Activated B cell treated with CpG ODN at 0.5 μM for 24 hours (primary cell): ENCODE results near the gene NPAS1. TPM values are rescaled to one million over a fixed set of nuclear protein-coding genes. Genes with fewer than 3 reads are reported as not detected.

Experiments used
- ATAC-seq: fragments of 200-7000 bp; cut with Tn5 transposase; one replicate; pipeline ENCODE4 v1.10.0; 2021; ENCODE audit warnings: low read depth, mild to moderate bottlenecking, moderate library complexity
- CTCF ChIA-PET: fragments of 350-600 bp; sonication (Branson Sonifier 250); formaldehyde crosslinking; loops from one replicate; lab custom pipeline; 2021; ENCODE audit warnings: antibody characterized with exemption; lab: Charles Lee
- POLR2A ChIA-PET: fragments of 350-600 bp; sonication (Branson Sonifier 250); formaldehyde crosslinking; loops from one replicate; lab custom pipeline; 2021; ENCODE audit warnings: antibody characterized with exemption; lab: Charles Lee
- DNase-seq: peaks from one replicate; pipeline ENCODE4 v3.0.0; 2022
- H3K27ac Mint-ChIP-seq: one replicate; pipeline ENCODE4 v1.8.0; 2020; ENCODE audit warnings: mixed read lengths
- H3K27me3 Mint-ChIP-seq: one replicate; pipeline ENCODE4 v1.8.0; 2021; ENCODE audit warnings: mixed read lengths
- H3K36me3 Mint-ChIP-seq: one replicate; pipeline ENCODE4 v1.8.0; 2021; ENCODE audit warnings: low read depth, mixed read lengths
- H3K4me1 Mint-ChIP-seq: one replicate; pipeline ENCODE4 v1.8.0; 2021; ENCODE audit warnings: mixed read lengths
- H3K4me3 Mint-ChIP-seq: one replicate; pipeline ENCODE4 v1.8.0; 2020; ENCODE audit warnings: mild to moderate bottlenecking, mixed read lengths
- H3K9me3 Mint-ChIP-seq: one replicate; pipeline ENCODE4 v1.8.0; 2020; ENCODE audit warnings: mixed read lengths
- CTCF ChIP-seq: fragments of 200-600 bp; IDR thresholded peaks from one replicate; pipeline ENCODE4 v1.8.0; 2022; ENCODE audit warnings: antibody characterized with exemption, mild to moderate bottlenecking
- intact Hi-C: fragments of 100-400 bp; cut with micrococcal nuclease; formaldehyde crosslinking; loops from one replicate; pipeline ENCODE4 v1.15.1; 2024
- total RNA-seq: library from RNA; stranded (reverse); gene quantifications from 2 replicates; pipeline ENCODE4 v1.2.3, GENCODE V29; 2022

NPAS1 gene
- 0.40 and 1.3 TPM in 2 replicates for total RNA-seq

- H3K4me1 Mint-ChIP-seq, result peaks cover 16% of the 10 kb centered on the region
- ATAC-seq (peak; percentile 31), DNase-seq (peak; percentile 25)
- H3K27me3 Mint-ChIP-seq, result peaks cover 27% of the 10 kb centered on the region
- no peaks in the 10 kb centered on the region for H3K9me3 Mint-ChIP-seq
- no peak within 1 kb of the TSS for H3K27ac Mint-ChIP-seq
- ChIA-PET CTCF (no interaction called here), POLR2A (interaction anchor here (0.6 kb wide), 3 partner anchors 17 to 191 kb away, joined by 3 to 6 read pairs (median 5); no protein-coding TSS in a partner anchor)
- H3K36me3 Mint-ChIP-seq, result no peaks in the 10 kb centered on the region
- intact Hi-C loops, result no loop called here
- no peak within 1 kb of the TSS for H3K4me3 Mint-ChIP-seq
- TF ChIP-seq CTCF, result no peak
Measured at GRCh38 chr19:47019431-47020041, at the start of gene NPAS1. Gene NPAS1 (plus strand): TSS chr19:47019837. CDS start chr19:47021048, 1,211 bp downstream.

- DNase-seq, result no peak
Measured at GRCh38 chr19:46970815-46971214, 48.8 kb upstream of the NPAS1 start.

GRCh38 chr19:46972311-46972710, 47.3 kb upstream of the NPAS1 start:
- no peak for TF ChIP-seq CTCF
- no peak overlapping the region for H3K27ac Mint-ChIP-seq
- peaks cover 3% of the 10 kb centered on the region for H3K4me1 Mint-ChIP-seq
- ChIA-PET POLR2A (interaction anchor here (0.6 kb wide), 1 partner anchor 60 kb away, joined by 3 read pairs; no protein-coding TSS in a partner anchor), CTCF (no interaction called here)
- intact Hi-C loops, result no loop called here
- DNase-seq (no peak), ATAC-seq (no peak)
- H3K9me3 Mint-ChIP-seq, result no peaks in the 10 kb centered on the region
- H3K36me3 Mint-ChIP-seq, result peaks cover 37% of the 10 kb centered on the region
- H3K27me3 Mint-ChIP-seq, result no peaks in the 10 kb centered on the region
- no peak overlapping the region for H3K4me3 Mint-ChIP-seq

More at GRCh38 chr19:46970815-46971214, 48.8 kb upstream of the NPAS1 start:
- Mint-ChIP-seq H3K4me1 (no peaks in the 10 kb centered on the region), H3K36me3 (peaks cover 40% of the 10 kb centered on the region), H3K4me3 (no peak overlapping the region), H3K27me3 (no peaks in the 10 kb centered on the region), H3K9me3 (no peaks in the 10 kb centered on the region), H3K27ac (no peak overlapping the region)
- ChIA-PET CTCF (no interaction called here), POLR2A (no interaction called here)
- ATAC-seq, result no peak
- no peak for TF ChIP-seq CTCF
- intact Hi-C loops, result no loop called here

- Mint-ChIP-seq H3K4me3 (no peak overlapping the region), H3K36me3 (peaks cover 22% of the 10 kb centered on the region), H3K9me3 (no peaks in the 10 kb centered on the region), H3K27ac (no peak overlapping the region), H3K4me1 (peaks cover 11% of the 10 kb centered on the region), H3K27me3 (no peaks in the 10 kb centered on the region)
- no peak for ATAC-seq
- ChIA-PET CTCF (interaction anchor here (0.6 kb wide), 1 partner anchor 19 kb away, joined by 3 read pairs; no protein-coding TSS in a partner anchor), POLR2A (interaction anchor here (0.5 kb wide), 1 partner anchor 14 kb away, joined by 3 read pairs; no protein-coding TSS in a partner anchor)
- intact Hi-C loops, result no loop called here
- TF ChIP-seq CTCF, result no peak
- DNase-seq, result no peak
Measured at GRCh38 chr19:46974181-46974580, 45.5 kb upstream of the NPAS1 start.

- ATAC-seq, result no peak
- ChIA-PET POLR2A (no interaction called here), CTCF (interaction anchor here (0.8 kb wide), 1 partner anchor 12 kb away, joined by 3 read pairs; no protein-coding TSS in a partner anchor)
- intact Hi-C loops, result no loop called here
- Mint-ChIP-seq H3K9me3 (no peaks in the 10 kb centered on the region), H3K4me3 (no peak overlapping the region), H3K4me1 (peaks cover 16% of the 10 kb centered on the region), H3K27ac (no peak overlapping the region), H3K27me3 (no peaks in the 10 kb centered on the region), H3K36me3 (peaks cover 15% of the 10 kb centered on the region)
- no peak for TF ChIP-seq CTCF
- DNase-seq, result no peak
Measured at GRCh38 chr19:46975011-46975924, 44.4 kb upstream of the NPAS1 start.
